NCI-H446 (cell line): ENCODE measurements around the gene C10orf67.
A peak's percentile ranks its signal among the peaks of the same experiment; 100 is the strongest.
"Not testable (repeated sequence)": the region's sequence is repeated elsewhere in the genome, so short reads cannot be mapped to it uniquely, and the experiment has no call there.

Experiments
- DNase-seq, 2 experiments: peaks; one replicate each; lab custom pipeline; 2025; lab: John Stamatoyannopoulos, UW

Gene C10orf67

DNA sequence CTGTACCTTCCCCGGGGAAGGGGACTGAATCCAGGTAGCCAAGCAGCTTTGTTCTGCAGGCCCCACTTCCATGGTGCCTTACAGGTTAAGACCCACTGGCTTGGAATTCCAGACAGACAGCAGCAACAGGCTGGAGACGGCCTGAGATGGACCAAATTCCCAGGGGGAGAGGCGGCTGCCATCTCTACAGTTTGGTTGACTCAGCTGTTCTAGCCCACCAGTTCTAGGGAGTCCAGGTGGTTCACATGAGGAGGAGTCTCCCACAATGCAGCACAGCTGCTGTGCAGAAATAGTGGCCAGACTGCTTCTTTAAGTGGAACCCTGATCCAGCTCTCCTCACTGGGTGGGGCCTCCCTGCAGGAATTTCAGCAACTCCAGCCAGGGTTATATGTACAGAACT is 74.1 kb downstream of the C10orf67 start:
- no peak for DNase-seq

DNA sequence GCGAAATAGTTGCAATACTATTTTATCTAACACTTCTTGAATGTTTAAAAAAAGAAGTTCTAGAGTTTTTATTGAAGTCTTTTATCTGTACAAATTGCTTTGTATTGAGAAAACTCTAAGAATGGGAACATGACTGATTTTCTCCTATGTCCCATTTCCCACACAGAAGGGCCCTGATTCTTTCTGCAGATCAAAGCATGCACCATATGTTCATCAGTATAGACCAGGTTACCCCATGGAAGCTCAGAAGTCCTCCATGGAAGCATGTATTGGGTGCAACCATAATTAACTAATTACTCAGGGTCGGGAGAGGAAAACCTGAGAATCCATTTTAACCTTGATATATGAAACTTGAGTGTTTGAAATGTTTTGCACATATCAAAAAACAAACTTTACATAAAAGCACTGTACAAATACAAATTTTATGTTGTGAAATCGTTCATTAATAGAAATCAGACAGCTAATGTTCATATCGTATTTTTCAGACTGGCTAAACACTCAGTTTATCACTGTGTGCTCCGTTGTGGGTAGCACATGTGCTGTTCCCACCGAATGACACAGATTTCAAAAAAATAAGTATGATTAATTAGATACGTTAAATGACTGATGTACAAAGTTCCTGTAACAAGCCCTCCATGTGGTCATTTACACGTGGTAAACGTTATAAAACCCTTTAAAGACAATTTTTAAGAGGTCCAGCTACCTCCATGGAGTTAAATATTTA is 81.0 kb downstream of the C10orf67 start:
- no peak for DNase-seq

DNA sequence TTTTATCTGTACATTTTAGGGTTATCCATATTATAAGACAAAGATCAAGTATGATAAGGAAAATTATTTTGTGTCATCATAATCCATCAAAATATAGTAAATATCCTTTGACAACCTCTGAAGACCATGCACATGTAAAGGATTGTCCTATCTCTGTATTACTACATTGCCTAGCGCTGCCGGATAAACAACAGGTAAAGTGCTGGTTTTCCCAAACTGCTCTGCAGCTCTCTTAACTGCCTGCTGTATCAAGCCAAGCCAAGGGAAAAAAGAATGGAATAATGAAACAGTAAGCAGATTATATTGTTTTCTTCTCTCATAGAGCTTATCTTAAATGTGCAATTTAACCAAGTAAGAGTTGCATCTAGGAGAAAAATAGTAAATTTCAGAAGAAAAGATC is 81.7 kb downstream of the C10orf67 start:
- no peak for DNase-seq

DNA sequence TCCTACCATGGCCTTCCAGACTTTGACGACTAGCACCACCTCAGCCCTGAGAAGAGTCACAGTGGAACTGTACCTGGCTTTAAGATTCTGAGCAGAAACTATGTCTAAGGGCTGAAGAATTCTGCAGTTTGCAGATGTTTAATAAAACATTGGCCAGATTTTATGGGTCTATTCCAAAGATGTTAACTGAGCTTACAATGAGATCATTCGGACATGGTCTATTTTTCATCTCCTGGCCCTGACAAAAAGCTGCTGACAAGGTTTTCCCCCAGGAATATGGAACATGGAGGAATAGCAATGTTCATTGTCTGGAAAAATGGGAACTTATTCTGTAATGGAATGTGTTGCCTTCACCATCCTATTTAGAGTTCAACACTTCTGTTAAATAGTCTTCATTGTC is 86.1 kb downstream of the C10orf67 start:
- DNase-seq = no peak

DNA sequence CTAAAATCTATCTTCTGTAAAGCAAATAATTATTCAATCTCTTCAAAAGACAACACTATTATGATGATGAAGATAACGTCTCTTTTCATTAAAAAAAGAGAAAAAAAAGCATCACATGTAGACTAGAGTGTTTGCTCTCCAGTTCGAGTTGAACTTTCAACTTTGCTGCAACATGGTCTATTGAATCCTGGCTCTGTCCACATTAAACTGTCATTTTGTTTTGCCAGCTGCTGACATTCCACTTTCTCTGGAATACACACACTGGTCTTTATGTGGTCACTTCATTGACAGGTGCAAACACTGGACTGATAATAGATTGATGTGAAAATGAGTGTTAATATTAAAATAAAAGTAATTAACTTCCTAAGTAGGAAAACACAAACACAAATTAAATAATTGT is 90.8 kb downstream of the C10orf67 start:
- DNase-seq = no peak

DNA sequence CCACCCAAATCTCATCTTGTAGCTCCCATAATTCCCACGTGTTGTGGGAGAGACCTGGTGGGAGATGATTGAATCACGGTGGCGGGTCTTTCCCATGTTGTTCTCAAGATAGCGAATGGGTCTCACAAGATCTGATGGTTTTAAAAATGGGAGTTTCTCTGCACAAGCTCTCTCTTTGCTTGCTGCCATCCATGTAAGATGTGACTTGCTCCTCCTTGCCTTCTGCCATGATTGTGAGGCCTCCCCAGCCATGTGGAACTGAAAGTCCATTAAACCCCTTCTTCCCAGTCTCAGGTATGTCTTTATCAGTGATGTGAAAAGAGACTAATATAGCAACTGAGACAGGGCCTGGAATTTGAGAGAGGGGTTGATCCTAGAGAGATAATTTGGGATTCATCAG is 91.7 kb downstream of the C10orf67 start:
- DNase-seq = not testable (repeated sequence)

DNA sequence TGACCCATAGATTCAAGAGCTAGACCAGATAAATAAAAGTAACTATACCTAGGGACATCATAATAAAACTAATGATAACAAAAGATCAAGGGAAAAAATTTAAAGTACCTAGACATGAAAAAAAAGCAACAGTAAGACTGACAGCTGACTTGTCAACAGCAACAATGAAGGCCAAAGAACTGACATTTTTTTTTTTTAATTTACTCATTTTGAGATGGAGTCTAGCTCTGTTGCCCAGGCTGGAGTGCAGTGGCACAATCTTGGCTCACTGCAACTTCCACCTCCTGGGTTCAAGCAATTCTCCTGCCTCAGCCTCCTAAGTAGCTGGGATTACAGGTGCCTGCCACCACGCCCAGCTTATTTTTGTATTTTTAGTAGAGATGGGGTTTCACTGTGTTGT is 102.8 kb downstream of the C10orf67 start:
- DNase-seq = not testable (repeated sequence)

DNA sequence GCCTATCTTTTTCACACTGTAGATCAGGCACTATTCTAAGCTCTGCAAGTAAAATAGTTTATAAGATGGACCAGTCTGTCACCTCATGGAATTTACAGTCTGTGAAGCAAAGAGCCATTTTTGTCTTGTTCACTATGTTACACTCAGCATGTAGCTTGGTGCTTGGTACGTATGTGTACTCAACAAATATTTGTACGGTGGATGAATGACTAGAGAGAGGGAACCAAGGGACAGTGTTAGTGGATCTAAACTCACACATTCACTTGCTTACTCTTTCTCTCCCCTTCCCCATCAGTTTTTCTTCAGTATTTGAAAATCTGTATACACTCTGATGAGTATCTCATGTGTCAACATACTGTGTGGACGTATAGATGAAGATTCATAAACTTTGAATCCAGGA is 106.6 kb downstream of the C10orf67 start:
- DNase-seq = no peak

DNA sequence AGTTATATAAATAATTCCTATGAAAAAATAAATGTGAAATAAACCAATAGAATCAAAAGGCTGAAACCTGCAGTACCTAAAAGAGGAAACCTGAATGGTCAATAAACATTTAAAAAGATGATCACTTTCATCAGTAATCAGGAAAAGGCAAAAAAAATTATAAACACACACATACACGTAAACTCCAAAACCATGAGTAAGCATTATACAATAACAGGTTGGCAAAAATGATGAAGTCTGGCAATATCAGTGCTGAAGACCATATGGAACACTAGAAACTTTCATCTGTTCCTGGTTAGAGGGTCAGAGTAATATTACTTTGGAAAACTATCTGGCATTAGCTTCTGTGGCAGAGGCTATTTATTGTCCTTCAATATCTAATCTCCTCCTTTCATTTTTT is 114.0 kb downstream of the C10orf67 start:
- DNase-seq = no peak

DNA sequence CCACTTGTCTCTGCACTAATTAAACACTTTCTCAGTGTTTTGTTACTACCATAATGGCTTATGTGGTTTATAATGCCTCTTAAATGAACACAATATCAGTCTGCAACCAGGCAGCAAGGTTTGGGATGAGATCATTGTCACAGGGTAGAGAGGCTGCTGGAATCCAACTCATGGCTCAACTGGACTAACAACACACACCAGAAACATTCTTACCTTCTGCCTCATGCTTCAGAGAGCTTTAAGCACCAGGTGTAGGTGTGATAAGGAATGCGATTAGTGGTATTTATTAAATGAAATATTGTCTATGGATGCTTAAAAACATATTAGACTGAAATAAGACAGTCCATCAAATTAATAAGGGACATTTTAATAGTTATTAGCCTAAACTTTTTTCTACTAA is 127.1 kb downstream of the C10orf67 start:
- no peak for DNase-seq

DNA sequence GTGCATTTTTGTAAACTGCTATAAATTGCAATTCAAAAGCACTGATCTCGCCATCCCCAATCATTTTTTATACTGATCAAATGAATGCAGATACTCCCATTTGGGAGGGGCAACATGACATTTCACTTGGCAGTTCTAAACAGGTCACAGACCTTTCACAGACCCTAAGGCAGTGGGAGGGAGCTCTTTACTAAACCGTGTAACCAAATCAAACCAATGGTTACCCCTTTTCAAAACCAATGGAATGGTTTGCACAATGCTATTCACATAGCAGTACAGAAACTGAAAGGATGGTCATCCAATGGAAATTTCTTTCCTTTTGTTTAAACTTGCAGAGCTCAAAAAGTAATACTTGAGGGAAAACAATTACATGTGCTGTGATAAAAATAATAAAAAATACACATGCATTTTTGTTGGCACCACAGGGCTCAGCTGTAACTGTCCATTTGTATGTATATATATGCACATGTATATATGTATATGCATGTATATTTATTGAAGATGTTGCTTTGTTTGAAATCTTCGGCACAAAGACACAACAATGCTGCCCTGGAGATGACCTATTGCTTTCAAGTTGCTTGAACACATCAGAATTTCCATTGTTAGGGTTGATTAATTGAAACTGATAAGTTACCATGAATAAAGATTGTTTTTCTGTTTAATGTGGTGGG is 138.5 kb downstream of the C10orf67 start:
- DNase-seq = no peak

DNA sequence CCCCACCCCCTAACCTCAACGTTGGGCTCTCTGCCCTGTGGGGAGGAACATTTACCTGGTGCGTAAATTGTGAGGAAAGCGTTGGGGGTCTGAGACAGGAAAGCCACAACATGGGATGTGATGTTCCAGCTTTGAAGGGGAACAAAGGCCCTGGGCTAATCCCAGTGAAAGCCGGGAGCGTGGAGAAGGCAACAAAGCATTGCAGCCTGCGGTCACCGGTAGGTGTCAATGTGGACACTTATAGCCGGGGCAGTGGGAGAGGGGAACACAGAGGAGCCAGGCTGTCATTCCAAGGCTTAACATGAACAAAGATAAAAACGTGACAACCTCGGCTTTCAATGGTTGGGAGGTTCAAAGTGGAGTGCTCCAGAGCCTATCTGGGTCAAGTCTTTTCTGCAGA is 139.8 kb downstream of the C10orf67 start:
- no peak for DNase-seq

DNA sequence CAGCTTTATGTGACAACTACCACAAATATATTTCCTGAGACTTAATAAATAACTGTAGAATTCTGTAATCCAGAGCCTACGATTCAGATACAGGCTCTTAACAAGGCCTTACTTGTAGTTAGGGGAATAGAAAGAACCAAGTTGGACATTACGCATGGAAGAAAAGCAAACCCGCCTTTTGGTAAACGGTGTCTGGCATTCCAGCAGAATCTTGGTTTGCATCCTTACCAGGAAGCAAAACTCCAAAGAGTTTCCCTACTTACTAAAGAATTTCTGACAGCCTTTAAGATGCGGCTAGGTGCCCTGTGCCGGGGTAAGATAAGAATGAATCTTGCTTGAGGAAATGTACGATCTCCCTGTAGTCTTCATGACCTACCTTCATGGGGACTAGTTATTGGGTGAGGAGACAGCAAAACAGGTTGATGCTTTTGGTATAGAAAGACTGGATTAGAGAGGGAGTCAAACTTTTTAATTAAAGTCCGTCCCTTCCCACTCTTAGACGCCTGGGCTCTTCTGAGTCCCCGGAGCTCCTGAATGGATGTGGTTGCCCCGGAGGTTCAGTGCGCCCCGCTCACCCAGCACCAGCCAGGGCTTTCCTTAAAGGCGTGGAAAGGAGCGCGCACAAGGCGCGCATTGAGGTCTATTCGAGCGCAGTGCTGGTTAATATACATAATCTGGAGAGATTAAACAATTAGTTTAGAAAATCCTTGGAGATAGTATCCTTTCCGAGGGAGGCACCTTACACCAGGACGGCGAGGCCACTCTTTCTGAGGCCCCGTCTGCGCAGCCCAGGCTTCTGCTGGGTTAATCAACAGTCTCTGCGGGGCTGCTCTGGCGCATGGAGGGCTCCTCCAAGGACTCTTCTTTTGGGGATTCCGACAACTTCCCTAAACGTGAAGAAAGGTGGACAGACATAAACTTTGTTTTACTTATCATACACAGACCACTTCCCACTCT is 140.9 kb downstream of the C10orf67 start:
- no peak for DNase-seq

DNA sequence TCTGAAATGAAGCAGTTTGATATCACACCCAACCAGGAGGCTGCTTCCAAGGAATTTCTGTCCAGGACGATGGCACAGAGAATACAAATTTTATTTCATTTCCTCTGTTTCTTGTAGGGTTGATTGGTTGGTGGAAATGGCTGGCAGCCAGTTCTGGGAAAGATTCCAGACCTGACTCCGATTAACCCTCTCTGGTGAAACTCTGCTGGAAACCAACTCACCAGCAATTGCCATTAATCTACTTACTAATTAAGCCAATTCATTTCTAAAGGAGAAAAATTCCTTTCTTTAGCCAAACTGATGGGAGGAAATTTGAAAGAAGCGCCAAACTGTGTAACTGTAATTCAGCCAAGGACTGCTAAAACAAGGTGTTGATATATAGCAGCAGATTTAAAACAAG is 141.8 kb downstream of the C10orf67 start:
- peak in 1 of 2 experiments; percentile 33 for DNase-seq

DNA sequence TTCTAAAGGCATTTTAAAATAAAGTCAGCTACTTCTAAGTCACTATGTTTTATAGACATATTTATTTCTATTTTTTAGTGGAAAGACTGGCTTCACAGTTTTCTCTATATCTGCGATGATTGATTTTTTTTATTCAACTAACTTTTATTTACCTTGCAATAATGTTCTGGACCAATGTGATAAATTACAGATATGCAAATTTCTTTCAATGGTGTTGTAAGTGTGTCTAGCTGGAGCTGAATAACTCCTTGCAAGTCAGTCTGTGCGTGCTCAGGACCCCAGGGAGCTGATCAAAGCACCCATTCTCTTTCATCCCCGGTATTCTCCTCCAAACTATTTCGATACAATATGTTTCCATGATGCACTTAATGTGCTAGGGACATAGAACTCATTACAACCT is 142.8 kb downstream of the C10orf67 start:
- DNase-seq = no peak

DNA sequence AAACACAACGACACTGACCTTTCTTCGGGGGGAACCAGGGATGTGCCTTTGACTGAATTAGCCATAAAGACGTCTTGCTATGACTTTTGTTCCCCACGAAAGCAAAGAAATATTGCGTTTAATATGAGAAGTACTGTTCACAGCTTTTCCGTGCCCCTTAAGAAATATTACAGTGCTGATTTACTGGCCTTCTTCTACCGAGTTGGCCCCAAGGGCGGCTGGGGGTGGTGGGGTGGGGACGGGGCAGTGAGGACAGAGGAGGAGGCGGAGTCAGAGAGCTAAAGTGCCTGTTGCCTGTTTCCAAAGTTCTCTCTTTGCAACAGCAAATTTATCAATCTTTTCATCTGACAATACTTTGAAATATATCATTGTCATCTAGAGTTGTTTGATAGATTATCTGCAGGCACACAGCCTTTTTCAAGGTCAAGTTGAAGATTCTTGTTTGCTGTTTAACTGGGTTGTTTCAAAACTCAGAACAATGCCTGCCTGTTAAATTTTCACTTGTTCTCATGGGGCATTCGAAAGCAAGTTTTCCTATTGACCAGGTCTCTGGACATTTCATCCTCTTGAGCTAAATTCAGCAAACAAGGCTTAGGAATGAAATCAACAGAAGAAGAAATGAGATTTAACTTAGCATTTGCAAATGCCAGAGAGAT is 143.5 kb downstream of the C10orf67 start:
- DNase-seq = no peak

DNA sequence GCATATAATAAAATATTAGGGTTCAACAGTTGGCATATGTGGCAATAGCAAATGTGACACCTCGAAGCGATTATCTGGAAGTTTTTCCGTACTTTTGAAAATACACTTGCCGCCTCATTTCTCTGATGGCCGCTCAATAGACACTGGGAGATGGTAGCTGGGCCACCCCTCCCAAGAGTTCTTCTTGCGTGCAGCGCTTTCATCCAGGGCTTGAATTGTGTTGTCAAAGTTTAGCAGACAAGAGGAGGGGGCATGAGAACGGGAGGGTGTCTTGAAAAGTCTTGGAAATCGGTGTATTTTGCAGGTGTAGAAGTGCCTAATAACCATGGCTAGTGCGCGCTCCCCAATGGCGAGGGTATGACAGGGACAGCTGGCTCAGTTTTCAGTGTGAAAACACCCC is 144.0 kb downstream of the C10orf67 start:
- DNase-seq = no peak

DNA sequence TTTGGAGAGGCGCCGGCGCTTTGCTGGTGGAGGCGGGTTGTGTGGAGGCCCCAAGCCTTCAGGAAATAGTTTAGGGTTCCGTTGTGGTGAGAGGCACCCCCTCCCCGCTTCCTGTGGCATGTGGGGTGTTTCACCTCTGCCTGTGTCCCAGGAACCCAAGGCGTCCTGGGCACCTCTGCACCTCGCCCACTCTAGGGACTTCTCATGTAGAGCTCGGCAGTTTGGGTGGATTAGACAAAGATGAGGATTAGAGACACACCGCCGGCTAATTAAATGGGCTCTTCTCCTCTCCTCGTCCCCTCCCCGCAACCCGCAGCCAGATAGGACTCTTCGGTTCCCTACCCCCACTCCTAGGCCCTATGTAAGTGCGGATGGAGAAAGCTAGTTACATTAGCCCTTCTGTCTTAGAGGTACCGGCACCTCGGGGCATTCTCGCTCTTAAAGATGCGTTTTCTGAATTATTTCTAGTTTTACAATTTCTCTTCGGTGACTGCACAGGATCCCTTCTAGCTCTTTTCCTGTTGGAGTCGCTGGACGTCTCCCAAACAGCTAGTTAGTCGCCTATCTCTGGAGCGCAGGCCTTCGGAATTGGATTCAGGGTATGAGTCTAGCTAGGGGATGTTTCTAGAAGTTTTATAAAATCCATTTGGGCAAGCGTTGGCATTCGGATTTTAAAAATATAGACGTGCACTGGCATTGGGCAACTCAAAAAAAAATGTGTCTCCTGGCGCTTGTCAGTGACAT is 144.7 kb downstream of the C10orf67 start:
- DNase-seq = no peak

DNA sequence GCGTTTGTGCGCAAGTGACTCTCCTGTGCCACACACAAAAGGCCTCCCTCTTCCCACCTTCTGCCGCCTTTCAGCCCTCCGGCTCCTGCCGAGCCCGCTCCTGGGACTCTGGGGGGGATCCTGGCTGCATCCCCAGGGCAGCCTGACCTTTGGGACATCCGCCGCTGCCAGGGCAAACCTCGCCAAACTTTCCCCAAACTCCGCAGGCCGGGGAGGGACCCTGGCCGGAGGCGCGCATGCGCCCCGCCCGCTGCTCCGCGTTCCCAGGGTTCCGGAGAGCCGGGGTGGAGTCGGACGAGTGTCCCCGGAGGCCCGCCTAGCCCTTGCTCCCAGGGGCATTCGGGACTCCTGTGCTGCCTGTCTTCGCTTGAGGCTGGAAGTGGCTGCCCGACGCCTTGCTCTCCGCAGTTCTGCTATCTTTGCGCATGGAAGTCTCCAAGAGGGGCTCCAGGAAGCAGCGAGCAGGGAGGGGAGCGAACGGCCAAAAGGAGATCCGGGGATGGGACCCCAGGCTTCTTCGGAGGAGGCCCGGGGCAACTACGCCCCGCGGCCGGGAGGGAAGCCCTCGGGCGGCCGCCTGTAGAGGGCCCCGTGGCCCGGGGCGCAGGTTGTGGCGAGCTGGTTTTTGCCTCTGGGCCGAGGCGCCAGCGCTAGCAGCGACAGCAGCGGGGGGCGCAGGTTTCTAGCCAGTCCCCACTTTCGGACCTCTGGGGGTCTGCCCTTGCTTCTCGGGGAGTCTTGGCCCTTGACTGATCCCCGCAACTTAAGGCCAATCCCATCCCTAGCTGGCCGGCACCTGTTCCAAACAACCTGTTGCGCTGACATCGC is 145.4 kb downstream of the C10orf67 start:
- no peak for DNase-seq

DNA sequence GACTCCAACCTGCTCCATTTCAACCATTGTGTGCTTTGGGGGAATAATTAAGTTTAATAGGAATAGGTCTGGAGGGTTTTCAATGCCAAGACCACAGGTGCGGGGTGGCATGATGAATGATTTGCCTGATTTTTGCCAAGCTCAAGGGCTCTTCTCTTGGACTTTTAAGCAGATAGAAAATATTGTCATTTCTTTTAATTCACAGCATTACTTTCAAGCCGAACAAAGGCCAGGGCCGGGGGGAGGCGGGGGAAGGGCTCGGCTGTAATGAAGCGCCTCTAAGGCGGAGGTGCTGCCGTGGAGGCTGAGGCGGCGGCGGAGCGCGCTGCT is 146.0 kb downstream of the C10orf67 start:
- no peak for DNase-seq

DNA sequence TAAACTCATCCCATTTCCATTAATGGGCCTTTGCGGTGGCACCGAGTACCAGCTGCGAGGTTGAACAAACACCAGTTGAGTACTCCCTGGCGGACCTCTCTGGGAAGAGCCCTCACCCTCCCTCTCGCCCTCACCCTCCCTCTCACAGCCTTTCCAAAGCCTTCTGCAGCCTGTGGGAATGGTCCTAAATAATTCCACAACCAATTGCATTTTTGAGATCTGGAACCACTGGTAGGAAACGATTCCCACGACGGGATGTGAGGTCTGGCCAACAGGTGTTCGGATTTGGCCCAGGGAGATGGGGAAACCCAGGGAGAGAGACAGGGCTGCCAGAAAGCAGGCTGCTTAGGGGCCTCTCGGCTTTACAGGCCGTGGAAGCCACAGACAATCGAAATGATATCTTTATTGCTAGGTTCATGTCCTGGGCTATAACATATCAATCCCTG is 147.2 kb downstream of the C10orf67 start:
- no peak for DNase-seq
